Stimulated activated CD4-positive, alpha-beta T cell treated with anti-CD3 and anti-CD28 coated beads, Interleukin-4, amount 100 ng/mL, for 1 hour (primary cell): ENCODE data around the gene USP10.

Source experiments
- DNase-seq: peaks from one replicate; pipeline ENCODE4 v3.0.0-alpha.2; 2020

The USP10 gene

GRCh38 chr16:84828322-84828721 is 128.5 kb downstream of the USP10 start:
- DNase-seq = no peak
